Measurements from ENCODE around the gene SLC2A13.

SLC2A13 gene

GRCh38 chr12:39771456-39771855, 334.4 kb downstream of the SLC2A13 start:
- no peak for TF ChIP-seq FOXM1 (IDR thresholded peaks at IDR 0.05; ENCODE audit: borderline replicate concordance, low read depth)
- TF ChIP-seq TAF1 (IDR thresholded peaks at IDR 0.05; ENCODE audit: low read depth) = no peak
- TF ChIP-seq TEAD4 (IDR thresholded peaks at IDR 0.05) = no peak

DNA sequence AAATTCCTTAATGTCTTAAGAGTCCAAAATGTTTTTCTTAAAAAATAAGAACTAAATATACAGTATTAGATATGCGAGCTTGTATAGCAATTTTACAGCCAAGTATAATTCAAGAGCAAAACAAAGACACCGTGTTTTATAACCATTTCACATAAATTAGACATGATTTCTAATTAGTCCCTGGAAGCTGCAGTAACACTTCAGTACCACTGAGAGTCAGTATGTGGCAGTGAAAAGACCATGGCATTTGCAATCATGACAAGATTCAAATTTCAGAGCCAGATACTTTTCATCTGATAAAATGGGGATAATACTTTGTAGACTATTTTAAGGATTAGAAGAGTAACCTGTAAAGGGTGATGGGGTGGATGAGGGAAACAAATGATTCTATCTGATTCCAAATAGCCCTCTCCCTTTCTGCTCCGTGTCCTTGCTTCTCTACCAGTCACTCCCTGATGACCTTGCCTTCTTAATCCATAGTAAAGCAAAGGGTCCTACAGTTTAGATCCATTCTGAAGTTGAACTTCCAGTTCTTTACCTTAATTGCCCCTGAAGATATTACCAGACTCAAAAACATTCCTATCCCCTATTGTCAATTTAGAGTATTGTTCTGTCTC, 340.8 kb downstream of the SLC2A13 start:
- TF ChIP-seq CREB1 (IDR thresholded peaks at IDR 0.05; ENCODE audit: low read depth) (no peak), EP300 (IDR thresholded peaks at IDR 0.05; ENCODE audit: borderline replicate concordance) (no peak), CEBPB (IDR thresholded peaks at IDR 0.05) (no peak), RAD21 (IDR thresholded peaks at IDR 0.05; ENCODE audit: low read depth) (peak; percentile 94), TCF12 (IDR thresholded peaks at IDR 0.05; ENCODE audit: low read depth) (no peak), TEAD4 (IDR thresholded peaks at IDR 0.05) (no peak), TAF1 (IDR thresholded peaks at IDR 0.05; ENCODE audit: low read depth) (no peak), FOXM1 (IDR thresholded peaks at IDR 0.05; ENCODE audit: borderline replicate concordance, low read depth) (no peak)
- TF ChIP-seq, protein P1, sequence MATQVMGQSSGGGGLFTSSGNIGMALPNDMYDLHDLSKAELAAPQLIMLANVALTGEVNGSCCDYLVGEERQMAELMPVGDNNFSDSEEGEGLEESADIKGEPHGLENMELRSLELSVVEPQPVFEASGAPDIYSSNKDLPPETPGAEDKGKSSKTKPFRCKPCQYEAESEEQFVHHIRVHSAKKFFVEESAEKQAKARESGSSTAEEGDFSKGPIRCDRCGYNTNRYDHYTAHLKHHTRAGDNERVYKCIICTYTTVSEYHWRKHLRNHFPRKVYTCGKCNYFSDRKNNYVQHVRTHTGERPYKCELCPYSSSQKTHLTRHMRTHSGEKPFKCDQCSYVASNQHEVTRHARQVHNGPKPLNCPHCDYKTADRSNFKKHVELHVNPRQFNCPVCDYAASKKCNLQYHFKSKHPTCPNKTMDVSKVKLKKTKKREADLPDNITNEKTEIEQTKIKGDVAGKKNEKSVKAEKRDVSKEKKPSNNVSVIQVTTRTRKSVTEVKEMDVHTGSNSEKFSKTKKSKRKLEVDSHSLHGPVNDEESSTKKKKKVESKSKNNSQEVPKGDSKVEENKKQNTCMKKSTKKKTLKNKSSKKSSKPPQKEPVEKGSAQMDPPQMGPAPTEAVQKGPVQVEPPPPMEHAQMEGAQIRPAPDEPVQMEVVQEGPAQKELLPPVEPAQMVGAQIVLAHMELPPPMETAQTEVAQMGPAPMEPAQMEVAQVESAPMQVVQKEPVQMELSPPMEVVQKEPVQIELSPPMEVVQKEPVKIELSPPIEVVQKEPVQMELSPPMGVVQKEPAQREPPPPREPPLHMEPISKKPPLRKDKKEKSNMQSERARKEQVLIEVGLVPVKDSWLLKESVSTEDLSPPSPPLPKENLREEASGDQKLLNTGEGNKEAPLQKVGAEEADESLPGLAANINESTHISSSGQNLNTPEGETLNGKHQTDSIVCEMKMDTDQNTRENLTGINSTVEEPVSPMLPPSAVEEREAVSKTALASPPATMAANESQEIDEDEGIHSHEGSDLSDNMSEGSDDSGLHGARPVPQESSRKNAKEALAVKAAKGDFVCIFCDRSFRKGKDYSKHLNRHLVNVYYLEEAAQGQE (IDR thresholded peaks at IDR 0.05; ENCODE audit: low read depth) = no peak

DNA sequence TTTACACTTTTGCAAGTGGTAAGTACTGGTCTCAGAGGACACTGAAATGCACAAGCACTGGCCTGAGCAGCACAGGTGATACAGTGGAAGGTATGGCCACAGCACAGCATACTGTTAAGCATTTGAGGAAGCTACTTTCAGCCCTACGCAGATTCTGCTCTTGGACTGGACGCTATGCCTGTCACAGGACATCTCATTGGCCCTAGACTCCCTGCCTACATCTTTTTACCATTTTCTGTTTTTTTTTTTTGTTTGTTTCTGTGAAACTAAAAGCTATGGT, 342.1 kb downstream of the SLC2A13 start:
- TF ChIP-seq FOXM1 (IDR thresholded peaks at IDR 0.05; ENCODE audit: borderline replicate concordance, low read depth) = no peak
- TF ChIP-seq, protein P1 (IDR thresholded peaks at IDR 0.05; ENCODE audit: low read depth) = no peak
- TF ChIP-seq MAX (IDR thresholded peaks at IDR 0.05) = no peak
- TF ChIP-seq CEBPB (IDR thresholded peaks at IDR 0.05) = no peak
- no peak for TF ChIP-seq ZBTB7A (IDR thresholded peaks at IDR 0.05; ENCODE audit: low read depth)
- TF ChIP-seq RAD21 (IDR thresholded peaks at IDR 0.05; ENCODE audit: low read depth) = no peak
- TF ChIP-seq CREB1 (IDR thresholded peaks at IDR 0.05; ENCODE audit: low read depth) = no peak
- TF ChIP-seq TCF12 (IDR thresholded peaks at IDR 0.05; ENCODE audit: low read depth) = no peak
- TF ChIP-seq TEAD4 (IDR thresholded peaks at IDR 0.05) = no peak
- TF ChIP-seq NFIC (IDR thresholded peaks at IDR 0.05) = no peak
- TF ChIP-seq TAF1 (IDR thresholded peaks at IDR 0.05; ENCODE audit: low read depth) = no peak
- no peak for TF ChIP-seq USF1 (IDR thresholded peaks at IDR 0.05)
- no peak for TF ChIP-seq EGR1 (IDR thresholded peaks at IDR 0.05)
- TF ChIP-seq EP300 (IDR thresholded peaks at IDR 0.05; ENCODE audit: borderline replicate concordance) = no peak
- TF ChIP-seq YY1 (IDR thresholded peaks at IDR 0.05; ENCODE audit: low read depth) = no peak

DNA sequence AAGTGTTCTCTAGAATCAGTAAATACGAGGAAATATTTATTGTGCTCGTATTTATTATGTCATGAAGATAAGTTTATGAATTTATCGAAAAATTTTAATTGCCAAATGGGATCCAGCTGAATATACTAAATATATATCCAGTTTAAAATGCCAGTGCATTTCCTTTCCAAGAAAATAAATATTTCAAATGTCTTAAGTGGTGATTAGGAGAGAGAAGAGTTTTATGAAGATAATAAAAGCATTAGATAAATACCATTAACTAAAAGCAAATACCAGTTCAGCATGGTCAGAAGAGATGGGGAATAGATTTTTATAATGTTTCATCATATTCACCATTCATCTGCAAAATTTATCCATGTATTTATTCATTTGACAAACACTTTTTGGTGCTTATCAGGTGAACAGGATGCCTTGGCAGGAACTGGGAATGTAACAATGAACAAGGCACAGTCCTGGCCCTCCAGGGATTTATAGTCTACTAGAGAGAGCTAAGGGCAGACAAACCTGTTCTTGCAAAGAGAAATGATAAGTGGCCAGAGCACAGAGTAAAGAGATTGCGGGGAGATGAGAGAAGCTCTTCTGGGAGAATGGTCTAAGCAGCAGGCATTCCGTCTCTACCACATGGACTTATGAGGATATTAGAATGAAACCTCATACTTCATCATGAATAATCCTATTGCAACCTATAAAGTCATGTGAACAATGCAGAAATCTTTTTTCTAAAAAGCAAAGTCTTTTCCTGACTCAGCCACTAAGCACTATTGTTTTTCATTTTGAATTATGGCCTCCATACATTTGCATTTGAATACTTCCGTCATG, 342.6 kb downstream of the SLC2A13 start:
- TF ChIP-seq EP300 (IDR thresholded peaks at IDR 0.05; ENCODE audit: borderline replicate concordance) = no peak
- no peak for TF ChIP-seq TAF1 (IDR thresholded peaks at IDR 0.05; ENCODE audit: low read depth)
- no peak for TF ChIP-seq MAX (IDR thresholded peaks at IDR 0.05)
- no peak for TF ChIP-seq NFIC (IDR thresholded peaks at IDR 0.05)
- TF ChIP-seq RAD21 (IDR thresholded peaks at IDR 0.05; ENCODE audit: low read depth) = no peak
- no peak for TF ChIP-seq TCF12 (IDR thresholded peaks at IDR 0.05; ENCODE audit: low read depth)
- TF ChIP-seq EGR1 (IDR thresholded peaks at IDR 0.05) = no peak
- TF ChIP-seq, protein P1 (IDR thresholded peaks at IDR 0.05; ENCODE audit: low read depth) = no peak
- TF ChIP-seq ZBTB7A (IDR thresholded peaks at IDR 0.05; ENCODE audit: low read depth) = no peak
- TF ChIP-seq TEAD4 (IDR thresholded peaks at IDR 0.05) = no peak
- no peak for TF ChIP-seq FOXM1 (IDR thresholded peaks at IDR 0.05; ENCODE audit: borderline replicate concordance, low read depth)
- TF ChIP-seq CREB1 (IDR thresholded peaks at IDR 0.05; ENCODE audit: low read depth) = no peak
- TF ChIP-seq YY1 (IDR thresholded peaks at IDR 0.05; ENCODE audit: low read depth) = no peak
- no peak for TF ChIP-seq USF1 (IDR thresholded peaks at IDR 0.05)
